H1 (cell line): ENCODE results near the gene CYP4F11. TPM values are rescaled to one million over a fixed set of nuclear protein-coding genes. Genes with fewer than 3 reads are reported as not detected.

Experiments used
- CTCF ChIA-PET: fragments of 300-600 bp; sonication (Branson Sonifier 250); formaldehyde crosslinking; loops from one replicate; lab custom pipeline; 2021; ENCODE audit not compliant: partially characterized antibody; lab: Charles Lee
- POLR2A ChIA-PET: fragments of 300-600 bp; sonication (Branson Sonifier 250); formaldehyde crosslinking; loops from one replicate; lab custom pipeline; 2021; ENCODE audit warnings: inconsistent platforms; ENCODE audit not compliant: partially characterized antibody; lab: Charles Lee
- DNase-seq, 2 experiments: peaks; one replicate each; pipeline versions ENCODE4 v3.0.0 to v3.0.0-alpha.2; 2010 to 2022; ENCODE audit warnings: low spot score in 2 of 2, low read depth in 1 of 2, mixed read lengths in 1 of 2
- FAIRE-seq: peaks from 2 replicates; lab custom pipeline; 2011; peaks lifted over from hg19 to GRCh38; lab: Jason Lieb, UNC
- H2AFZ ChIP-seq: 2 replicates; pipeline ENCODE4 v1.8.1; 2012; ENCODE audit warnings: low read length, inconsistent platforms
- H2AK5ac ChIP-seq: 2 replicates; pipeline ENCODE4 v1.6.1; 2013; ENCODE audit warnings: low read depth, low read length
- H2BK120ac ChIP-seq: replicated peaks from 2 replicates; pipeline ENCODE3; 2013; ENCODE audit warnings: low read depth, low read length, inconsistent platforms
- H2BK12ac ChIP-seq: 2 replicates; pipeline ENCODE4 v1.6.1; 2013; ENCODE audit warnings: low read depth, low read length
- H2BK15ac ChIP-seq: 2 replicates; pipeline ENCODE4 v1.6.1; 2013; ENCODE audit warnings: low read length
- H2BK20ac ChIP-seq: 2 replicates; pipeline ENCODE4 v1.6.1; 2013; ENCODE audit warnings: low read length
- H2BK5ac ChIP-seq: 2 replicates; pipeline ENCODE4 v1.6.1; 2013; ENCODE audit warnings: low read depth, low read length
- H3K14ac ChIP-seq: 2 replicates; pipeline ENCODE4 v1.6.1; 2013; ENCODE audit warnings: inconsistent platforms; ENCODE audit not compliant: insufficient read length
- H3K18ac ChIP-seq: 2 replicates; pipeline ENCODE4 v1.6.1; 2013; ENCODE audit warnings: low read length; ENCODE audit errors: extremely low read depth
- H3K23ac ChIP-seq: 2 replicates; pipeline ENCODE4 v1.6.1; 2013; ENCODE audit warnings: inconsistent platforms; ENCODE audit not compliant: insufficient read length
- H3K23me2 ChIP-seq: 2 replicates; pipeline ENCODE4 v1.6.1; 2013; ENCODE audit warnings: low read depth, low read length
- H3K27ac ChIP-seq: 2 replicates; pipeline ENCODE4 v1.6.1; 2011; ENCODE audit warnings: low read depth, low read length, inconsistent platforms
- H3K27me3 ChIP-seq, 4 experiments: replicated peaks in 1 of 4; 1 replicate in 1 of 4; 2 replicates in 3 of 4; pipeline versions ENCODE4 v1.6.1 to v1.8.1; 2011 to 2013; ENCODE audit warnings: low read length in 3 of 4, mild to moderate bottlenecking in 3 of 4, inconsistent platforms in 2 of 4, mixed read lengths in 2 of 4, moderate library complexity in 1 of 4; ENCODE audit not compliant: control insufficient read depth in 3 of 4, insufficient read depth in 3 of 4; ENCODE audit errors: extremely low read depth in 1 of 4
- H3K36me3 ChIP-seq, 4 experiments: 2 replicates each; pipeline versions ENCODE4 v1.6.1 to v1.8.1; 2011 to 2013; ENCODE audit warnings: mild to moderate bottlenecking in 4 of 4, low read length in 3 of 4, moderate library complexity in 2 of 4, control low read depth in 1 of 4, inconsistent platforms in 1 of 4; ENCODE audit not compliant: insufficient read depth in 4 of 4, control insufficient read depth in 2 of 4
- H3K4ac ChIP-seq: replicated peaks from 2 replicates; pipeline ENCODE3; 2013; ENCODE audit warnings: low read length, low read depth, mixed read lengths, inconsistent platforms; ENCODE audit not compliant: insufficient read length
- H3K4me1 ChIP-seq, 4 experiments: replicated peaks in 1 of 4; 1 replicate in 1 of 4; 2 replicates in 3 of 4; pipeline versions ENCODE4 v1.6.1 to v1.8.1; 2011 to 2013; ENCODE audit warnings: low read length in 3 of 4, inconsistent platforms in 2 of 4, mixed read lengths in 1 of 4; ENCODE audit not compliant: insufficient read depth in 4 of 4, control insufficient read depth in 3 of 4
- H3K4me2 ChIP-seq, 2 experiments: 2 replicates each; pipeline versions ENCODE4 v1.6.1 to v1.8.1; 2011 to 2013; ENCODE audit warnings: low read depth in 2 of 2, low read length in 2 of 2, control low read depth in 1 of 2, inconsistent platforms in 1 of 2, mild to moderate bottlenecking in 1 of 2; ENCODE audit not compliant: insufficient read depth in 1 of 2
- H3K4me3 ChIP-seq, 4 experiments: fragments of 200-600, 300-600 bp in 1 of 4; sonication (generic), shearing (Covaris generic), sonication (Bioruptor Twin) in 1 of 4; 2 replicates each; pipeline versions ENCODE4 v1.5.1 to v1.8.1; 2011 to 2016; ENCODE audit warnings: low read length in 4 of 4, low read depth in 3 of 4, control low read depth in 2 of 4, inconsistent platforms in 2 of 4, mild to moderate bottlenecking in 2 of 4, mixed read lengths in 1 of 4, moderate library complexity in 1 of 4; ENCODE audit not compliant: insufficient read depth in 2 of 4; ENCODE audit errors: extremely low read depth in 1 of 4
- H3K56ac ChIP-seq: replicated peaks from 2 replicates; pipeline ENCODE3; 2013; ENCODE audit warnings: low read depth, mild to moderate bottlenecking, mixed read lengths, low read length, inconsistent platforms; ENCODE audit not compliant: insufficient read length
- H3K79me1 ChIP-seq: 2 replicates; pipeline ENCODE4 v1.6.1; 2013; ENCODE audit warnings: low read depth, low read length, control low read depth
- H3K79me2 ChIP-seq, 2 experiments: 2 replicates each; pipeline versions ENCODE4 v1.6.1 to v1.8.1; 2012 to 2013; ENCODE audit warnings: low read length in 2 of 2, mild to moderate bottlenecking in 2 of 2, inconsistent platforms in 1 of 2; ENCODE audit not compliant: insufficient read depth in 2 of 2, control insufficient read depth in 1 of 2
- H3K9ac ChIP-seq, 4 experiments: replicated peaks in 1 of 4; 1 replicate in 1 of 4; 2 replicates in 3 of 4; pipeline versions ENCODE4 v1.6.1 to v1.8.1; 2011 to 2013; ENCODE audit warnings: low read depth in 3 of 4, low read length in 3 of 4, control low read depth in 2 of 4, mild to moderate bottlenecking in 2 of 4, moderate library complexity in 2 of 4, inconsistent platforms in 1 of 4; ENCODE audit errors: extremely low read depth in 1 of 4
- H3K9me3 ChIP-seq, 2 experiments: 2 replicates each; pipeline versions ENCODE4 v1.6.1 to v1.8.1; 2012 to 2013; ENCODE audit warnings: mild to moderate bottlenecking in 2 of 2, moderate library complexity in 2 of 2, control low read depth in 1 of 2, inconsistent platforms in 1 of 2, low read depth in 1 of 2, low read length in 1 of 2, mixed read lengths in 1 of 2; ENCODE audit not compliant: insufficient read depth in 2 of 2
- H4K20me1 ChIP-seq, 2 experiments: replicated peaks in 1 of 2; 2 replicates each; pipeline versions ENCODE3 to v1.8.1; 2011 to 2013; ENCODE audit warnings: inconsistent platforms in 2 of 2, low read length in 2 of 2, mild to moderate bottlenecking in 1 of 2; ENCODE audit not compliant: insufficient read depth in 2 of 2, control insufficient read depth in 1 of 2
- H4K5ac ChIP-seq: 2 replicates; pipeline ENCODE4 v1.6.1; 2013; ENCODE audit warnings: low read length, low read depth, mixed read lengths, inconsistent platforms; ENCODE audit not compliant: insufficient read length
- H4K8ac ChIP-seq: 2 replicates; pipeline ENCODE4 v1.8.0; 2013; ENCODE audit warnings: mild to moderate bottlenecking, moderate library complexity, low read length, inconsistent platforms; ENCODE audit not compliant: insufficient read depth; ENCODE audit errors: extremely low read depth
- H4K91ac ChIP-seq: replicated peaks from 2 replicates; pipeline ENCODE3; 2013; ENCODE audit warnings: low read length, mixed read lengths, inconsistent platforms; ENCODE audit not compliant: insufficient read length
- E2F6 ChIP-seq: IDR thresholded peaks from 2 replicates; pipeline ENCODE4 v1.6.1; 2012; ENCODE audit warnings: inconsistent platforms
- NRF1 ChIP-seq: IDR thresholded peaks from 2 replicates; pipeline ENCODE4 v1.6.1; 2011; ENCODE audit warnings: mild to moderate bottlenecking, low read depth, low read length, improper control_type of control experiment
- SP2 ChIP-seq: IDR thresholded peaks from 2 replicates; pipeline ENCODE4 v1.6.1; 2012; ENCODE audit warnings: mild to moderate bottlenecking, low read length, inconsistent platforms
- WGBS, 2 experiments: shearing (Covaris generic) in 1 of 2; methylation state at CpG; one replicate each; pipeline versions ENCODE4 v1.1.6 to v1.1.7; 2013 to 2015; ENCODE audit warnings: low lambda C conversion rate in 2 of 2, mixed read lengths in 2 of 2, inconsistent platforms in 1 of 2, low coverage in 1 of 2, missing lambda C conversion rate in 1 of 2; ENCODE audit not compliant: insufficient replicate concordance in 2 of 2, insufficient coverage in 1 of 2, insufficient read length in 1 of 2; ENCODE audit errors: extremely low coverage in 1 of 2, missing lambda C conversion rate in 1 of 2; 5-methylcytosine and 5-hydroxymethylcytosine counted together
- polyA plus RNA-seq, 7 experiments: library from polyadenylated mRNA; depleted of rRNA in 3 of 7; stranded (reverse) in 5 of 7; unstranded in 2 of 7; fragments of >200 nt in 5 of 7; fragments of 200-250 nt in 2 of 7; gene quantifications; 1 replicate in 5 of 7; 2 replicates in 1 of 7; 4 replicates in 1 of 7; pipeline versions ENCODE4 v1.2.1 to v1.2.3, GENCODE V29; 2011 to 2013; ENCODE audit warnings: missing spikeins in 2 of 7, mixed read lengths in 2 of 7
- total RNA-seq: library from RNA; stranded (reverse); fragmentation: NEBNext Ultra II Directional; extraction: Animal tissue kit (Norgen Biotek cat#: 25700); gene quantifications from 2 replicates; pipeline ENCODE4 v1.2.1, GENCODE V29; 2021

CYP4F11 gene
- total and polyA plus RNA-seq, 2 of the 8 experiments (the other 6 are each of a cell fraction or from before 2014, with no cell fraction given): not detected

GRCh38 chr19:15911599-15912235 lies 22.6 kb downstream of the CYP4F11 start:
- CTCF ChIA-PET: no interaction called here
- 93% methylated on average over 28 of the region's 44 CpGs; no CpG with 5 or more reads in 1 of the 2 experiments for WGBS, 2 experiments
- FAIRE-seq: no peak
- TF ChIP-seq E2F6 (no peak), NRF1 (no peak), SP2 (no peak)

More at GRCh38 chr19:15911599-15912235, 22.6 kb downstream of the CYP4F11 start:
- peaks cover 45 to 50% of the 10 kb centered on the region in 2 experiments for H3K9me3 ChIP-seq
- H3K4me2 ChIP-seq: no peak overlapping the region
- no peak overlapping the region for H3K9ac ChIP-seq
- no peaks in the 10 kb centered on the region for H3K27me3 ChIP-seq
- POLR2A ChIA-PET: no interaction called here
- H4K8ac ChIP-seq: no peak overlapping the region
- no peak overlapping the region for H3K56ac ChIP-seq
- DNase-seq: no peak
- no peaks in the 10 kb centered on the region for H3K79me1 ChIP-seq
- H4K91ac ChIP-seq: no peak overlapping the region
- H4K5ac ChIP-seq: no peak overlapping the region
- no peaks in the 10 kb centered on the region for H3K4me1 ChIP-seq
- H2BK5ac ChIP-seq: no peak overlapping the region
- H2AFZ ChIP-seq: no peak overlapping the region
- H2BK15ac ChIP-seq: no peak overlapping the region
- H3K18ac ChIP-seq: no peak overlapping the region
- H3K23me2 ChIP-seq: no peaks in the 10 kb centered on the region
- no peak overlapping the region for H3K23ac ChIP-seq
- H2BK20ac ChIP-seq: no peak overlapping the region
- no peak overlapping the region for H3K27ac ChIP-seq
- no peak overlapping the region for H3K14ac ChIP-seq
- H3K79me2 ChIP-seq: no peaks in the 10 kb centered on the region
- H2BK120ac ChIP-seq: no peak overlapping the region
- H3K4ac ChIP-seq: no peak overlapping the region
- no peaks in the 10 kb centered on the region; a peak in 1 of 8 replicates for H3K36me3 ChIP-seq
- H3K4me3 ChIP-seq: no peak overlapping the region
- H2BK12ac ChIP-seq: no peak overlapping the region
- H4K20me1 ChIP-seq: no peaks in the 10 kb centered on the region
- no peak overlapping the region for H2AK5ac ChIP-seq
